Mesenchymal stem cell (in vitro differentiated cells and primary cell): ENCODE measurements around the gene HTR2C.

Experiments
- DNase-seq: peaks from one replicate; pipeline ENCODE4 v3.0.0-alpha.2; 2013
- H2AFZ ChIP-seq: one replicate; pipeline ENCODE4 v1.6.1; 2013; ENCODE audit warnings: low read depth, mild to moderate bottlenecking, control low read depth, inconsistent platforms, low read length, moderate library complexity
- H2AK5ac ChIP-seq: 2 replicates; pipeline ENCODE4 v1.6.1; 2013; ENCODE audit warnings: low read length, moderate library complexity, mild to moderate bottlenecking, inconsistent platforms; ENCODE audit not compliant: severe bottlenecking
- H2BK120ac ChIP-seq: one replicate; pipeline ENCODE4 v1.6.1; 2013; ENCODE audit warnings: low read depth, mild to moderate bottlenecking, inconsistent platforms, low read length, moderate library complexity
- H2BK12ac ChIP-seq, 2 experiments: one replicate each; pipeline ENCODE4 v1.6.1; 2013; ENCODE audit warnings: inconsistent platforms in 2 of 2, low read length in 2 of 2, mild to moderate bottlenecking in 2 of 2, moderate library complexity in 2 of 2, control low read depth in 1 of 2
- H2BK15ac ChIP-seq: one replicate; pipeline ENCODE4 v1.6.1; 2013; ENCODE audit warnings: mild to moderate bottlenecking, low read depth, inconsistent platforms; ENCODE audit not compliant: poor library complexity, severe bottlenecking
- H2BK5ac ChIP-seq: 2 replicates; pipeline ENCODE4 v1.6.1; 2013; ENCODE audit warnings: low read depth, mild to moderate bottlenecking, low read length, control low read depth, inconsistent platforms; ENCODE audit not compliant: poor library complexity, severe bottlenecking
- H3K14ac ChIP-seq, 2 experiments: one replicate each; pipeline ENCODE4 v1.6.1; 2013; ENCODE audit warnings: inconsistent platforms in 2 of 2, low read length in 2 of 2, control low read depth in 1 of 2, mild to moderate bottlenecking in 1 of 2, moderate library complexity in 1 of 2
- H3K18ac ChIP-seq, 2 experiments: one replicate each; pipeline ENCODE4 v1.6.1; 2013; ENCODE audit warnings: inconsistent platforms in 2 of 2, low read length in 2 of 2, control low read depth in 1 of 2, low read depth in 1 of 2, mild to moderate bottlenecking in 1 of 2
- H3K23ac ChIP-seq, 2 experiments: one replicate each; pipeline ENCODE4 v1.6.1; 2013; ENCODE audit warnings: inconsistent platforms in 2 of 2, low read length in 2 of 2, mild to moderate bottlenecking in 2 of 2, moderate library complexity in 2 of 2, control low read depth in 1 of 2
- H3K27ac ChIP-seq: 2 replicates; pipeline ENCODE4 v1.5.1; 2013; ENCODE audit warnings: mild to moderate bottlenecking, moderate library complexity, low read length, control low read depth, inconsistent platforms; ENCODE audit not compliant: poor library complexity, severe bottlenecking
- H3K27me3 ChIP-seq, 2 experiments: 2 replicates each; pipeline versions ENCODE4 v1.6.1 to v1.7.0; 2013; ENCODE audit warnings: low read length in 2 of 2, mild to moderate bottlenecking in 2 of 2, moderate library complexity in 2 of 2, control low read depth in 1 of 2, inconsistent platforms in 1 of 2; ENCODE audit not compliant: control insufficient read depth in 1 of 2, insufficient read depth in 1 of 2
- H3K36me3 ChIP-seq, 2 experiments: 2 replicates each; pipeline versions ENCODE4 v1.6.1 to v1.7.0; 2013; ENCODE audit warnings: low read length in 2 of 2, control low read depth in 1 of 2, inconsistent platforms in 1 of 2, low read depth in 1 of 2, mild to moderate bottlenecking in 1 of 2; ENCODE audit not compliant: insufficient read depth in 2 of 2, control insufficient read depth in 1 of 2
- H3K4ac ChIP-seq, 2 experiments: one replicate each; pipeline ENCODE4 v1.6.1; 2013; ENCODE audit warnings: inconsistent platforms in 2 of 2, low read length in 2 of 2, mild to moderate bottlenecking in 2 of 2, moderate library complexity in 2 of 2, control low read depth in 1 of 2, low read depth in 1 of 2
- H3K4me1 ChIP-seq: 2 replicates; pipeline ENCODE4 v1.6.1; 2013; ENCODE audit warnings: low read depth, low read length, control low read depth; ENCODE audit not compliant: control insufficient read depth, insufficient read depth
- H3K4me2 ChIP-seq: 2 replicates; pipeline ENCODE4 v1.6.1; 2013; ENCODE audit warnings: low read length, mild to moderate bottlenecking, inconsistent platforms; ENCODE audit not compliant: poor library complexity, severe bottlenecking
- H3K4me3 ChIP-seq, 2 experiments: 2 replicates each; pipeline versions ENCODE4 v1.5.1 to v1.7.0; 2013; ENCODE audit warnings: low read length in 2 of 2, mild to moderate bottlenecking in 2 of 2, control low read depth in 1 of 2, low read depth in 1 of 2; ENCODE audit not compliant: insufficient read depth in 1 of 2
- H3K79me1 ChIP-seq: replicated peaks from 2 replicates; pipeline ENCODE4 v1.6.1; 2013; ENCODE audit warnings: mild to moderate bottlenecking, control low read depth, low read length, inconsistent platforms; ENCODE audit not compliant: poor library complexity, severe bottlenecking
- H3K9ac ChIP-seq: 2 replicates; pipeline ENCODE4 v1.7.0; 2013; ENCODE audit warnings: mild to moderate bottlenecking, low read length, moderate library complexity
- H3K9me3 ChIP-seq: 2 replicates; pipeline ENCODE4 v1.7.0; 2013; ENCODE audit warnings: mild to moderate bottlenecking, low read length; ENCODE audit not compliant: control insufficient read depth
- H4K8ac ChIP-seq: one replicate; pipeline ENCODE4 v1.6.1; 2013; ENCODE audit warnings: inconsistent platforms, mild to moderate bottlenecking, low read length, moderate library complexity
- H4K91ac ChIP-seq: one replicate; pipeline ENCODE4 v1.6.1; 2013; ENCODE audit warnings: mild to moderate bottlenecking, low read length, inconsistent platforms
- WGBS: methylation state at CpG from one replicate; pipeline ENCODE4 v1.1.7; 2013; ENCODE audit warnings: mixed read lengths; 5-methylcytosine and 5-hydroxymethylcytosine counted together

Gene HTR2C

GRCh38 chrX:114710571-114710970 lies 126.7 kb downstream of the HTR2C start:
- Histone ChIP-seq H3K79me1 (no peaks in the 10 kb centered on the region), H2AK5ac (no peak overlapping the region), H2BK12ac (no peak overlapping the region), H3K27me3 (peaks cover 0 to 4% of the 10 kb centered on the region in 2 experiments), H2BK5ac (no peak overlapping the region), H3K4me2 (no peak overlapping the region), H3K27ac (no peak overlapping the region), H2BK15ac (no peak overlapping the region), H2BK120ac (no peak overlapping the region), H3K9ac (no peak overlapping the region), H3K9me3 (no peaks in the 10 kb centered on the region), H2AFZ (no peak overlapping the region), H3K4me1 (no peaks in the 10 kb centered on the region), H3K4ac (no peak overlapping the region), H3K23ac (no peak overlapping the region), H3K14ac (no peak overlapping the region), H3K4me3 (no peak overlapping the region), H3K18ac (no peak overlapping the region), H3K36me3 (no peaks in the 10 kb centered on the region), H4K8ac (no peak overlapping the region), H4K91ac (no peak overlapping the region)
- DNase-seq: no peak
- no CpG with 5 or more reads among the region's 1 CpG for WGBS

DNA sequence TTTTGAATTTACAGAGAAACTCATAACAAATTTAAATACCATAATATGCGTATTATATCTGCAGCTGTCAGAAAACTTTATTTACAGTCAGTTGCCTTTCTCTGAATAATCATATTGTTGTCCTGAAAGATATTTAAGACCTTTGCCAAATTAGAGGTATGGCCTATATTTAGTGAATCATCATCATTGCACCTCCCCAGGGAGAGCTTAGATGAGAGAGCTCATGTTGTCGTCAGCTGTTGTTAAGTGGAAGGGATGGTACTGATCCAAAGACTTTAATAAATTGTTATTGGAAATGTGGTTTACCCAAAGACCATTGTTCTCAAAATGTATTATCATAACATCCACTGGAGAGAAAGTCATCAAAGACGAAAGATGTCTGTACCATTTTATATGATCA lies 128.6 kb downstream of the HTR2C start:
- H3K4me1 ChIP-seq: no peaks in the 10 kb centered on the region
- no peak overlapping the region for H2AFZ ChIP-seq
- H3K4ac ChIP-seq: no peak overlapping the region
- no peak overlapping the region for H3K9ac ChIP-seq
- no peak overlapping the region for H2BK15ac ChIP-seq
- H3K36me3 ChIP-seq: no peaks in the 10 kb centered on the region
- H2BK5ac ChIP-seq: no peak overlapping the region
- DNase-seq: no peak
- H2AK5ac ChIP-seq: no peak overlapping the region
- no peaks in the 10 kb centered on the region for H3K9me3 ChIP-seq
- no peak overlapping the region for H2BK120ac ChIP-seq
- H3K4me2 ChIP-seq: no peak overlapping the region
- H3K27ac ChIP-seq: no peak overlapping the region
- peaks cover 0 to 4% of the 10 kb centered on the region in 2 experiments for H3K27me3 ChIP-seq
- no peak overlapping the region for H2BK12ac ChIP-seq
- H3K4me3 ChIP-seq: no peak overlapping the region
- no peak overlapping the region for H3K23ac ChIP-seq
- no peak overlapping the region for H4K91ac ChIP-seq
- H3K18ac ChIP-seq: no peak overlapping the region
- no peaks in the 10 kb centered on the region for H3K79me1 ChIP-seq
- H4K8ac ChIP-seq: no peak overlapping the region
- WGBS: no CpG with 5 or more reads among the region's 3 CpGs
- H3K14ac ChIP-seq: no peak overlapping the region

DNA sequence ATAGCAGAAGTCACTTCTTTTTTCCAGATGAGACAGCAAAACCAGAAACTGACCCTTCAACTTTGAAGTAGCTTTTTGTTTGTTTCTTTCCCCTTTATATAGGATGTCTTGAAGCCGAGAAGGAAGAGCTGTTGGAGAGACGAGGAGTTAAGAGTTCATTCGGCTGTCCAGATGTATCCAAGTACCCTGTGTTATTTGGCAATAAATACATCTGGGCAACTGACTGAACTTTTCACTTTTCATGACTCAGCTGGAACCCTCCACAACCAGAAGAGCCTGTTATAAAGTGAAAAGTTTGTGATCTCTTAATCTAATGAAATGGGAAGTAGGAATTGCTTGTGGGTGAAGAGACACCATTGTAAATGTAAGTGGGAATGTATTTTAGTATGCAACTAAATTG lies 131.2 kb downstream of the HTR2C start:
- Histone ChIP-seq H3K23ac (no peak overlapping the region), H3K9me3 (no peaks in the 10 kb centered on the region), H4K8ac (no peak overlapping the region), H3K36me3 (no peaks in the 10 kb centered on the region), H2BK12ac (no peak overlapping the region), H3K4me3 (no peak overlapping the region), H3K4me2 (no peak overlapping the region), H3K18ac (no peak overlapping the region), H2BK15ac (no peak overlapping the region), H3K27me3 (no peaks in the 10 kb centered on the region), H4K91ac (no peak overlapping the region), H2BK5ac (no peak overlapping the region), H3K4me1 (no peaks in the 10 kb centered on the region), H3K79me1 (no peaks in the 10 kb centered on the region), H2AFZ (no peak overlapping the region), H3K14ac (no peak overlapping the region), H2AK5ac (no peak overlapping the region), H3K9ac (no peak overlapping the region), H3K27ac (no peak overlapping the region), H2BK120ac (no peak overlapping the region), H3K4ac (no peak overlapping the region)
- no CpG with 5 or more reads among the region's 3 CpGs for WGBS
- no peak for DNase-seq

- Histone ChIP-seq H3K9ac (no peak overlapping the region), H2AFZ (no peak overlapping the region), H3K18ac (no peak overlapping the region), H2AK5ac (no peak overlapping the region), H3K4ac (no peak overlapping the region), H3K36me3 (no peaks in the 10 kb centered on the region), H3K9me3 (no peaks in the 10 kb centered on the region), H3K23ac (no peak overlapping the region), H2BK120ac (no peak overlapping the region), H2BK15ac (no peak overlapping the region), H3K4me2 (no peak overlapping the region), H3K27me3 (no peaks in the 10 kb centered on the region), H2BK5ac (no peak overlapping the region), H3K4me1 (no peaks in the 10 kb centered on the region), H3K4me3 (no peak overlapping the region), H4K91ac (no peak overlapping the region), H2BK12ac (no peak overlapping the region), H3K14ac (no peak overlapping the region), H4K8ac (no peak overlapping the region), H3K27ac (no peak overlapping the region), H3K79me1 (no peaks in the 10 kb centered on the region)
- DNase-seq: no peak
- WGBS: 30% methylated on average over 3 of the region's 6 CpGs
Measured at GRCh38 chrX:114717921-114718320, 134.0 kb downstream of the HTR2C start.
